K562 (cell line): ENCODE data around the gene PHACTR3. TPM values are rescaled to one million over a fixed set of nuclear protein-coding genes. Genes with fewer than 3 reads are reported as not detected.

Experiments
- ATAC-seq: fragments of 200-7000 bp; cut with Tn5 transposase; 3 replicates; pipeline ENCODE4 v1.9.1; 2020; ENCODE audit warnings: moderate library complexity
- BruUV-seq: library from RNA; stranded (reverse); fragments of 400-500 nt; replicated peaks from 2 replicates; lab custom pipeline; 2021; lab: Mats Ljungman, UMichigan
- CTCF ChIA-PET: fragments of 300-600 bp; formaldehyde crosslinking; extraction: SDS; loops from one replicate; lab custom pipeline; 2021; ENCODE audit warnings: low intra/inter-chr PET ratio; lab: Yijun Ruan, JAX
- POLR2A ChIA-PET: fragments of 300-600, 350-650 bp; sonication (Branson Sonifier 250); formaldehyde crosslinking; extraction: SDS; loops from one replicate; lab custom pipeline; 2021; ENCODE audit warnings: antibody characterized with exemption, inconsistent platforms; lab: Yijun Ruan, JAX
- DNase-seq, 4 experiments: peaks; one replicate each; pipeline versions ENCODE4 v3.0.0 to v3.0.0-alpha.2; 2011 to 2018; ENCODE audit warnings: low spot score in 3 of 4, mixed read lengths in 3 of 4; ENCODE audit errors: extremely low read depth in 1 of 4
- FAIRE-seq: peaks from 2 replicates; lab custom pipeline; 2011; peaks lifted over from hg19 to GRCh38; lab: Jason Lieb, UNC
- H2AFZ ChIP-seq: 2 replicates; pipeline ENCODE4 v1.6.0; 2011; ENCODE audit warnings: low read depth, low read length, control low read depth, inconsistent platforms
- H3K27ac ChIP-seq: fragments of 200-600 bp; 3 replicates; pipeline ENCODE4 v1.8.0; 2011; ENCODE audit warnings: low read depth, mild to moderate bottlenecking, control low read depth, inconsistent platforms, low read length, moderate library complexity, mixed read lengths; ENCODE audit errors: extremely low read depth
- H3K27me3 ChIP-seq, 2 experiments: fragments of 300-600 bp in 1 of 2; 2 replicates in 1 of 2; 3 replicates in 1 of 2; pipeline versions ENCODE4 v1.6.0 to v1.8.0; 2011; ENCODE audit warnings: inconsistent platforms in 2 of 2, low read length in 2 of 2, mild to moderate bottlenecking in 1 of 2, mixed read lengths in 1 of 2, moderate library complexity in 1 of 2; ENCODE audit not compliant: control insufficient read depth in 2 of 2, insufficient read depth in 2 of 2
- H3K36me3 ChIP-seq: fragments of 300-600 bp; 3 replicates; pipeline ENCODE4 v1.8.0; 2011; ENCODE audit warnings: mild to moderate bottlenecking, low read length, inconsistent platforms; ENCODE audit not compliant: control insufficient read depth, insufficient read depth
- H3K4me1 ChIP-seq, 2 experiments: fragments of 200-600 bp in 1 of 2; replicated peaks in 1 of 2; 2 replicates in 1 of 2; 3 replicates in 1 of 2; pipeline versions ENCODE4 v1.5.1 to v1.8.0; 2011; ENCODE audit warnings: inconsistent platforms in 2 of 2, low read length in 2 of 2, mild to moderate bottlenecking in 1 of 2, mixed read lengths in 1 of 2, moderate library complexity in 1 of 2; ENCODE audit not compliant: control insufficient read depth in 2 of 2, insufficient read depth in 2 of 2
- H3K4me2 ChIP-seq: 2 replicates; pipeline ENCODE4 v1.6.1; 2011; ENCODE audit warnings: low read length, control low read depth, inconsistent platforms, mixed read lengths; ENCODE audit not compliant: insufficient read depth
- H3K4me3 ChIP-seq: fragments of 200-600 bp; sonication (generic), shearing (Covaris generic); 2 replicates; pipeline ENCODE4 v1.5.1; 2016; ENCODE audit warnings: control low read depth, inconsistent platforms
- H3K79me2 ChIP-seq: fragments of 200-600 bp; 3 replicates; pipeline ENCODE4 v1.8.0; 2011; ENCODE audit warnings: low read length, inconsistent platforms; ENCODE audit not compliant: control insufficient read depth, insufficient read depth
- H3K9ac ChIP-seq, 2 experiments: 2 replicates each; pipeline versions ENCODE4 v1.6.0 to v1.6.1; 2011; ENCODE audit warnings: low read depth in 2 of 2, low read length in 2 of 2, control low read depth in 1 of 2, inconsistent platforms in 1 of 2, mild to moderate bottlenecking in 1 of 2, mixed read lengths in 1 of 2; ENCODE audit not compliant: insufficient read depth in 1 of 2
- H3K9me1 ChIP-seq: one replicate; pipeline ENCODE4 v1.6.0; 2011; ENCODE audit warnings: inconsistent platforms, mild to moderate bottlenecking, low read length, moderate library complexity; ENCODE audit not compliant: control insufficient read depth, insufficient read depth
- H3K9me3 ChIP-seq: replicated peaks from 2 replicates; pipeline ENCODE4 v1.5.1; 2011; ENCODE audit warnings: low read depth, low read length, inconsistent platforms; ENCODE audit not compliant: control insufficient read depth, insufficient read depth
- H4K20me1 ChIP-seq: replicated peaks from 2 replicates; pipeline ENCODE4 v1.6.1; 2011; ENCODE audit warnings: low read length, inconsistent platforms, mixed read lengths; ENCODE audit not compliant: control insufficient read depth, insufficient read depth
- BHLHE40 ChIP-seq: IDR thresholded peaks from 2 replicates; pipeline ENCODE4 v1.6.1; 2011; ENCODE audit warnings: low read length, improper control_type of control experiment
- CBFB ChIP-seq: sonication (generic); formaldehyde crosslinking; IDR thresholded peaks from 2 replicates; pipeline ENCODE4 v1.4.0; 2020; ENCODE audit warnings: mild to moderate bottlenecking, missing genetic modification reagents
- ELF1 ChIP-seq: fragments of 200-800 bp; sonication (Bioruptor generic); IDR thresholded peaks from 2 replicates; pipeline ENCODE4 v1.6.1; 2016; ENCODE audit warnings: missing genetic modification characterization, missing compliant biosample characterization
- FUS ChIP-seq: fragments of 200-400 bp; formaldehyde crosslinking; optimal IDR thresholded peaks from 2 replicates; pipeline ENCODE3; 2017; ENCODE audit warnings: low read depth, low read length
- MITF ChIP-seq: IDR thresholded peaks from 2 replicates; pipeline ENCODE4 v1.6.1; 2014; ENCODE audit warnings: antibody characterized with exemption
- PCBP1 ChIP-seq: fragments of 200-400 bp; formaldehyde crosslinking; IDR thresholded peaks from 2 replicates; pipeline ENCODE4 v1.6.1; 2018; ENCODE audit warnings: mild to moderate bottlenecking, low read depth, low read length; ENCODE audit not compliant: poor library complexity, severe bottlenecking
- PHB2 ChIP-seq: fragments of 450-650 bp; IDR thresholded peaks from 2 replicates; pipeline ENCODE4 v1.6.1; 2017; ENCODE audit warnings: low read depth
- SP1 ChIP-seq: sonication (generic); formaldehyde crosslinking; IDR thresholded peaks from 2 replicates; pipeline ENCODE4 v1.8.1; 2022; ENCODE audit warnings: mild to moderate bottlenecking, missing genetic modification reagents
- ZBTB8A ChIP-seq: fragments of 450-650 bp; IDR thresholded peaks from 2 replicates; pipeline ENCODE4 v1.6.1; 2018; ENCODE audit warnings: mild to moderate bottlenecking, moderate library complexity; ENCODE audit not compliant: partially characterized antibody
- ZNF212 ChIP-seq: fragments of 450-650 bp; formaldehyde crosslinking; IDR thresholded peaks from 2 replicates; pipeline ENCODE4 v1.4.0; 2020; ENCODE audit warnings: mild to moderate bottlenecking
- ZNF79 ChIP-seq: fragments of 250-450 bp; sonication (Bioruptor Pico); IDR thresholded peaks from 2 replicates; pipeline ENCODE4 v1.4.0; 2020; ENCODE audit warnings: low read depth, mild to moderate bottlenecking, moderate library complexity
- WGBS: fragments of 100-300 bp; shearing (Covaris generic); methylation state at CpG from one replicate; pipeline ENCODE4 v1.1.6; 2016; ENCODE audit warnings: low coverage, mixed read lengths; ENCODE audit not compliant: insufficient coverage; ENCODE audit errors: missing lambda C conversion rate; 5-methylcytosine and 5-hydroxymethylcytosine counted together
- in situ Hi-C: fragments of 300-500 bp; cut with MboI; formaldehyde crosslinking; loops from 4 replicates; pipeline ENCODE4 v1.15.0; 2018; ENCODE audit warnings: inconsistent platforms, mixed read lengths
- intact Hi-C: fragments of 100-400 bp; cut with micrococcal nuclease; formaldehyde crosslinking; loops from 2 replicates; pipeline ENCODE4 v1.14.2; 2022
- polyA plus RNA-seq, 8 experiments: library from polyadenylated mRNA; depleted of rRNA in 4 of 8; stranded (reverse) in 5 of 8; unstranded in 3 of 8; fragments of >200 nt; fragmentation: Nextera tagmentation in 2 of 8; fragmentation: Illumina TruSeq in 1 of 8; extraction: Ambion mirVana in 2 of 8; extraction: Trizol in 1 of 8; gene quantifications; 2 replicates each; pipeline versions ENCODE4 v1.2.1 to v1.2.3, GENCODE V29; 2011 to 2014; ENCODE audit warnings: inconsistent platforms in 1 of 8, missing spikeins in 1 of 8
- total RNA-seq, 7 experiments: library from RNA; depleted of rRNA in 6 of 7; stranded (reverse); fragments of >200 nt in 6 of 7; fragmentation: Illumina TruSeq in 2 of 7; extraction: Trizol in 2 of 7; gene quantifications; 2 replicates each; pipeline versions ENCODE4 v1.2.1 to v1.2.3, GENCODE V29; 2011 to 2021; ENCODE audit warnings: low replicate concordance in 1 of 7
- TF ChIP-seq, protein P1 (sequence below): fragments of 250-450 bp; sonication (Bioruptor Pico); IDR thresholded peaks from 2 replicates; pipeline ENCODE4 v1.8.0; 2021; ENCODE audit warnings: moderate library complexity, mild to moderate bottlenecking, inconsistent platforms

PHACTR3 gene
- total and polyA plus RNA-seq, 9 of the 15 experiments (the other 6 are each of a cell fraction or from before 2014, with no cell fraction given): not detected

DNA sequence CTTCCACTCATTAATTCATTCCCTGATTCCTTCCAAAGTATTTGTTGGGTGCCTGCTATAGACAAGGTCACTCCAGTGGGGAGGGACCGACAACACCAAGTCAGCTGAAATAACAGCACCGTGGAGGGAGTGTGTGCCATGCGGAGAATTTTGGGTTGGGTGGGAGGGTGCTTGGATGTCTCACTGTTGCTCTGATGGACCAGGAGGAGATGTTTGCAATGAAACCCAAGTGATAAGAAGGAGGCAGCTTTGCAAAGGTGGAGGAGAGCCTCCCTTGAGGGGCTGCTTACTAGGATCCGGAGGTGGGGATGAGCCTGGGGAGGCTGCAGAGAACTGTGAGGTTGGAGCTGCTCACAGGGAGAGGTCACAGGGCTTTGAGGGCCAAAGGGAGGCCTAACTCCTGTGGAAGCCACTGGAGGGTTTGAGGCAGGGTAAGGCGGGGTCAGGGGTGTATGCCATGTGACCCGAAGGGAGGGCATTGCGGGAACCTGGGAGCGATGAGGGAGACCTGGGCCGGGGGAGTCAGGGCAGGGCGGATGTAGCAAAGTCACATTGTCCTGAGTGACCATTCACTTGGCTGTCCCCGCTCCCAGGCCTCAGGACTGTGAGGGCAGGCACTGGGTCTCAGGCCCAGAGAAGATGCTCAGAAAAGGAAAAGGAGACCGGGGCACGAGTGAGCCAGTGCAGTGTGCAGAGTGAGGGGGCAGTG, 124.5 kb downstream of the PHACTR3 start:
- no peak overlapping the region for H3K4me2 ChIP-seq
- DNase-seq (no peak), FAIRE-seq (no peak), ATAC-seq (no peak)
- ChIA-PET CTCF (no interaction called here), POLR2A (no interaction called here)
- TF ChIP-seq CBFB (no peak), ZNF79 (CRISPR knock-in tag) (no peak), MITF (no peak), ELF1 (no peak), PHB2 (no peak), PCBP1 (no peak), ZBTB8A (no peak), BHLHE40 (no peak), FUS (no peak), SP1 (CRISPR knock-in tag) (no peak), ZNF212 (CRISPR knock-in tag) (no peak)
- TF ChIP-seq, protein P1, sequence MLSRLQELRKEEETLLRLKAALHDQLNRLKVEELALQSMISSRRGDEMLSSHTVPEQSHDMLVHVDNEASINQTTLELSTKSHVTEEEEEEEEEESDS (CRISPR knock-in tag): no peak
- WGBS: 5% methylated on average over 13 of the region's 13 CpGs
- intact Hi-C loops: no loop called here
- H4K20me1 ChIP-seq: no peaks in the 10 kb centered on the region; the same call in 1 of the 2 replicates
- no peak overlapping the region for H3K4me3 ChIP-seq
- peaks cover 0 to 18% of the 10 kb centered on the region in 2 experiments; a peak in 3 of 5 replicates for H3K27me3 ChIP-seq
- H3K9ac ChIP-seq: no peak overlapping the region
- H3K4me1 ChIP-seq: no peaks in the 10 kb centered on the region
- in situ Hi-C loops: no loop called here
- no TSS peak for BruUV-seq
- H3K27ac ChIP-seq: no peak overlapping the region
- H3K79me2 ChIP-seq: no peaks in the 10 kb centered on the region
- H2AFZ ChIP-seq: no peak overlapping the region
- no peaks in the 10 kb centered on the region for H3K9me1 ChIP-seq
- H3K9me3 ChIP-seq: no peaks in the 10 kb centered on the region
- H3K36me3 ChIP-seq: no peaks in the 10 kb centered on the region
